ENCODE data around the gene PI4KA.
"Not testable (repeated sequence)": the region's sequence is repeated elsewhere in the genome, so short reads cannot be mapped to it uniquely, and the experiment has no call there.

PI4KA gene

DNA sequence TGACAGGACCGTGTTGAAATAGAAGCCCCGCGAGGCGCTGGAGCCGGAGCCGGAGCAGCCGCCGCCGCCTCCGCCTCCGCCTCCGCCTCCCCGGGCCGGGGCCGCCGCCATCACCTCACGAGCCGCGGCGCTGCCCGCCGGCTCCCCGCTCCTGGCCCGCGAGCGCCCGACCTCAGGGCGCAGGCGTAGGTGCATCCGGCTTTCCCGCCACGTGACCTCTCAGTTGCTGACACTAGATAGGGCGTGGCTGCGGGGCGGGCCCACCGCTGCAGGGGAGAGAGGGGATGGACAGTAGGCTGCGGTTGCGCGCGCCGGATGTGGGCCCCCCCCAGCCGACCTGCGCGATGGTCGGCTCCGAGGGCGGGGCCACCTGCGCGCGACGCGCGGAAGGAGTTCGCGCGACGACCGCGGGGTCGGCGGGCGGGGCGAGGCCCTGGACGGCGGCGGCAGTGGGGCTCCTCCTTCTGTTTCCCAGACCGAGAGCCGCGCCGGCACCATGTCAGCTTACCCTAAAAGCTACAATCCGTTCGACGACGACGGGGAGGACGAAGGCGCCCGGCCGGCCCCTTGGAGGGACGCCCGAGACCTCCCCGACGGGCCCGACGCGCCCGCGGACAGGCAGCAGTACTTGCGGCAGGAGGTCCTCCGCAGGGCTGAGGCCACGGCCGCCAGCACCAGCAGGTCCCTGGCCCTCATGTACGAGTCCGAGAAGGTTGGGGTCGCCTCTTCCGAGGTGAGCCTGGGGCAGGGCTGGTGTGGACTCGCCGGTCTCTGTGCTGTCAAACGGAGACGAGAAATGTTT is at the start of gene PI4KA, which contains the start of gene SNAP29:
Gene PI4KA, minus strand, starts transcription at position 197 of the 802 bp plus-strand sequence. Its CDS starts 86 bp downstream, at position 111.
Gene SNAP29, plus strand, starts transcription at position 393 of the 802 bp plus-strand sequence. Its CDS starts 104 bp downstream, at position 497.
- DNase-seq (ENCODE audit: low read depth): peak; percentile 98

DNA sequence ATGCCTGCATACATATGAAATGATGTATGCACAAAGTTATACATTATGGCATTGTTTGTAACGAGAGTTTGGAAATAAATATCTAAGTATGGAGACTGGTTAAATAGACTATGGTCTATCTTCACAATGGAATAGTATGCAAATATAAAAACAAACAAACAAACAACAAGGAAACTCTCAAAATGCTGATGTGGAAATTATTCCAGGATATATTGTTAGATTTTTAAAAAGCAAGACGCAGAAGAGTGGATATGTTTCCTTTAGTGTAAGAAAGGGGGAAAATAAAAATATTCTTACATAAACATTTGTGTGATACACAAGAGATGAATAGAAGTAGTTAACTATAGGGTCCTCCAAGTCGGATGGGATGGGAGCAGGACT is 47.8 kb upstream of the PI4KA start:
- no peak for DNase-seq (ENCODE audit: low read depth)

DNA sequence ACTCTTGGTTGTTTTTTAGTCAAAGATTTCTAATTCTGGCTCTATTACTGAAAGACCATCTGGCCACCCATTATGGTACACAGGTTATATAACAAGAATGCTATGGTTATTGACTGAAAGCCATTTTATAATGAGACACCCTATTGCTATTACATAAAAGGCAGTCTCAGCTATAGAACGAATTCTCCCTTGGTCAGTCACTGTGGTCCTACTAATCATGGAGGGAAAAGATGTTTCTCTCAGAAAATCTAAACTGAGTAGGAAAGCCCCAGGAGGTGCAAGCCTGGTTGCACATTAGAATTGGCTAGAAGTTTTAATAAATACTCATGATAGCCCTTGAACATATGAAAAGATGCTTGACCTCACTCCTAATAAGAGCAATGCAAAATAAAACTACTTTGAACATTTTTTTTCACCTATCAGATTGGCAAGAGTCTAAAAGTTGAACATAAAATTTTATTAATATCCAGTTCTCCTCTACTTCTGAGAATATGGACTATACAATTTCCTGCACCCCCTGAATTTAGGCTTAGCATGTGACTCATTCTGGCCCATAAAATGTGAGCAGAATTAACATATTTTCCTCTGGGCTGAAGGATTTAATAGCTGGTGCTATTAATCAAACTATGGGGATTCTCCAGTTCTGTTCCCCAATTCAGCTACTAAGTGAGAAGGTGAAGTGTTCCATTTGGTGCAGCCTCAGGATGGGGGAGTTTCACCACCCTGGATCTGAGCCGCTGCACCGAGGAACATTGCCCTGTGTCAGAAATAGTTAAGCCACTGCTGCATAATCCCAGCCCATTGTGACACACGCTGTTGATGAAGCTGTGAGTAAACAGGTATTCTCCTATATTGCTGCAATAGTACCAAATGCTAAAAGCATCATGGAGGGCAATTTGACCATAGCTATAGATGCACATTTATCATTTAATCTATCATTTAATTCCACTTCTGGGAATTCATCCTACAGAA is 47.1 kb upstream of the PI4KA start:
- no peak for DNase-seq (ENCODE audit: low read depth)

DNA sequence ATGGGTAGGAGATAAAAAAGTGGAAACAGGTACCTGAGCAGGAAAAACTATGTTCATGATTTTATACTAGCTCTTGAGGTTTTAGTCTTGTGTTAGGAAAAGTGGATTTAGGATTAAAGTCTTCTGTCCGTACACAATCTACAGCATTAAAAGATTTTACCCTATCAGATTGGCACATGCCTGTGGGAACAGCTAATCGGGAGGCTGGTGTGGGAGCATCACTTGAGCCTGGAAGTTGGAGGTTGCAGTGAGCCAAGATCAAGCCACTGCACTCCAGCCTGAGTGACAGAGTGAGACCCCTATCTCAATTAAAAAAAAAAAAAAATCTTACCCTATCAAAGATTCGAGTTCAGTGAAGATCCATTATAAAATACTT is 46.4 kb upstream of the PI4KA start:
- no peak for DNase-seq (ENCODE audit: low read depth)

DNA sequence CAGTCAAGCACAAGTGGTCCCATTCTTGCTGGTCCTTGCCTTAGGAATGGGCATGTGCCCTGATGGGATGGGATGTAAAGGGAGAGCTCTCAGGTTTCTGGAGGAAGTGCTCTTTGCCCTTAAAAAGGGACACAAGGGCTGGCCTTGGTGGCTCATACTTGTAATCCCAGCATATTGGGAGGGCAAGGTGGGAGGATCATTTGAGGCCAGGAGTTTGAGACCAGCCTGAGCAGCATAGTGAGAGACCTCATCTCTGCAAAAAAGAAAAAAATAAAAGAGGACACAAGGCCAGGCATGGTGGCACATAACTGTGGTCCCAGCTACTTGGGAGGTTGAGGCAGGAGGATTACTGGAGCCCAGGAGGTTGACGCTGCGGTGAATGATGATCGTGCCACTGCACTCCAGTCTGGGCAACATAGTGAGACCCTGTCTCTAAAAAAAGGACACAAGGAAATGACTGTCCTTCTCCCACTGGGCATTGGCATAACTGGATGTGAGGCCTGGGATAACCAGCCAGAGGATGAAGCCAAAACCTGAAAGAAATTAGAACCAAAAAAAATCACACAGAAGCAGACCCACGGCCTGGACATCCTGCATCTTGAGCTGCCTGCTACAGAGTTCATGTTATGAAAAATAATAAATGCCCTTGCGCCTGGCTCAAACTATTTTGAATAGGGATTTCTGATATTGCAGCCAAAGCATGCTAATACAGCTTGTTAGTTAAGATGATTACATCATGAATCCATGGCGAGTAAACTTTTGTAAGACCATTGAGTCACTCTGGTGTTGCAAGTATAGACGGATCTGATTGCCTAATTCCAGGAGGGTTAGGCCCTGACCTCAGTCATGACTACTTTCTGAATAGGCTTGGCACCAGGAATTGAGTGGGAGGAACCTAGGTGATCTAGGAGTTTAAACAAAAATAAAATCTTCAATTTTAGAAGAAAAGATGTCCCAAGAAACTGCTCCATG is 45.7 kb upstream of the PI4KA start:
- no peak for DNase-seq (ENCODE audit: low read depth)

DNA sequence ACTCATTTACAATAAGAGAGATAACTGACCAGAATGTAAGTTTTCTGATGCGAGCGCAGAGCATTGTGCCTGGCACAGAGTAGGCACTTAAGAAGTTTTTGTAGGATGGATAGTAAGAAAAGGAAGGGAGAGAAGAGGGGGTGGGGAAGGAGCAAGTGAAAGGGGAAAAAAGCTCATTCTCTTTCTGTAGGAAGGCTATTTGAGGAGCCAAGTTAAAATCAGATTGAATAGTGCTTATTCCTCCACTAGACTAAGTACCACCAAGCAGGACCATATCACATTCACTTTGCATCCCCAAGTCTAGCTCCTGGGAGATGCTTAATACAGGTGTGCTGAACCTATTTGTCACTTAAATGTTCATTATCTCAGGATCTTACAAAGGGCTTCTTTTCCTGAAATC is 44.5 kb upstream of the PI4KA start:
- DNase-seq (ENCODE audit: low read depth): no peak

DNA sequence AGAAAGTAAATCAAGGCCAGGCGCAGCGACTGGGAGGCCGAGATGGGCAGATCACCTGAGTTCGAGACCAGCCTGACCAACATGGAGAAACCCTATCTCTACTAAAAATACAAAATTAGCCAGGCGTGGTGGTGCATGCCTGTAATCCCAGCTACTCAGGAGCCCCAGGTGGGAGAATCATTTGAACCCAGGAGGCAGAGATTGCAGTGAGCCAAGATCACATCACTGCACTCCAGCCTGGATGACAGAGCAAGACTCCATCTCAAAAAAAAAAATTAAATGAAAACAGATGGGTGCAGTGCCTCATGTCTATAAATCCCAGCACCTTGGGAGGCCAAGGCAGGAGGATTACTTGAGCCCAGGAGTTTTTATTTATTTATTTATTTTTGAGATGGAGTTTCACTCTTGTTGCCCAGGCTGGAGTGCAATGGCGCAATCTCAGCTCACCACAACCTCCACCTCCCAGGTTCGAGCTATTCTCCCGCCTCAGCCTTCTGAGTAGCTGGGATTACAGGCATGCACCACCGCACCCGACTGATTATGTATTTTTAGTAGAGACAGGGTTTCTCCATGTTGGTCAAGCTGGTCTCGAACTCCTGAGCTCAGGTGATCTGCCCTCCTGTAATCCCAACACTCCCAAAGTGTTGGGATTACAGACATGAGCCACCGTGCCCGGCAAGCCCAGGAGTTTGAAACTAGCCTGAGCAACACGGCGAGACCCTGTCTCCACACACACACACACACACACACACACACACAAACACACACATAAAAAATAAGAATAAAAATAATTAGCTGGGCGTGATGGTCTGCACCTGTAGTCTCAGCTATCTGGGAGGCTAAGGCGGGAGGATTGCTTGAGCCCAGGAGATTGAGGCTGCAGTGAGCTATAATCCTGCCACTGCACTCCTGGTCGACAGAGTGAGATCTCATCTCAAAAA is 42.8 kb upstream of the PI4KA start:
- not testable (repeated sequence) for DNase-seq (ENCODE audit: low read depth)

DNA sequence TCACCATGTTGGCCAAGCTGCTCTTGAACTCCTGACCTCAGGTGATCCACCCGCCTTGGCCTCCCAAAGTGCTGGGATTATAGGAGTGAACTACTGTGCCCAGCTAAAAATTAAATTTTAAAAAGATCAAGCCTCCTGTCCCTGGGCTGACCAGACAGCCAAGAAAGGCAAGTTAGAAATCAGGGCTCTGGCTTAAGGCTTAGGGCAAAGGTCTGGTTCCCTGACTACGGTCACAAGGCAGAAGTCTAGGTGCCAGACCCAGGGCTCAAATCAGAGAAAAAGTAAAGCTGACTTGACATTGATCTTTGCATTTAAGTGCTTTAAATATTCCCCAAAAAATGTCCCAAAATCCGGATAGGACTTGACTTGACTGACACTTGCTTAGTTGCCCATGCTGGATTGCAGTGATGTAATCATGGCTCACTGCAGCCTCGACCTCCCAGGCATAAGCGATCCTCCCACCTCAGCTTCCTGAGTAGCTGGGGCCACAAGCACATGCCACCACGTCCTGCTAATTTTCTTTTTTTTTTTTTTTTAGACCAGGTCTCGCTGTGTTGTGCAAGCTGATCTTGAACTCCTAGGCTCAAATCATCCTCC is 41.3 kb upstream of the PI4KA start:
- no peak for DNase-seq (ENCODE audit: low read depth)

DNA sequence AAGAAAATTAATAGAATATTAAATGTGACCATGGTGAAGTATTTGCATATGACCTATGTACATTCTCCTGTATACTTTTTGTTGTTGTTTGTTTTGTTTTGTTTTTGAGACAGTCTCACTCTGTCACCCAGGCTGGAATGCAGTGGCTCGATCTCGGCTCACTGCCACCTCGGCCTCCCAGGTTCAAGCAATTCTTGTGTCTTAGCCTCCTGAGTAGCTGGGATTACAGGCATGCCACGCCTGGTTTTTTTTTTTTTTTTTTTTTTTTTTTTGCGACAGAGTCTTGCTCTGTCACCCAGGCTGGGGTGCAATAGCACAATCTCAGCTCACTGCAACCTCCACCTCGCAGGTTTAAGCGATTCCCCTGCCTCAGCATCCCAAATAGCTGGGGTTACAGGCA is 39.1 kb upstream of the PI4KA start:
- not testable (repeated sequence) for DNase-seq (ENCODE audit: low read depth)

DNA sequence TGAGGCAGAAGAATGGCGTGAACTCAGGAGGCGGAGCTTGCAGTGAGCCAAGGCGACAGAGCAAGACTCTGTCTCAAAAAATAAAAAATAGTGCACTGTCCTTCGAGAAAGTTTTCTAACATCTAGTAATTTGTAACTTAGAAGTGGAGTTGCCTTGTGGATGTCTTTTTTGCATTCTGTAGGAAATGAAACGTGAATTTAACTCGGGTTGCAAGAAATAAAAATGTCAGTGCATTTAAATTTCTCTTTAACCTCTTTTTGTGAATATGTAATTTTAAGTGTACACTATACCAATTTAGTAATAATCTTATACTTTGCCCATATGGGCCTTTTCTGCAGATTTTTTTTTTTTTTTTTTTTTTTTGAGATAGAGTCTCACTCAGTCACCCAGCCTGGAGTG is 32.4 kb upstream of the PI4KA start:
- no peak for DNase-seq (ENCODE audit: low read depth)

DNA sequence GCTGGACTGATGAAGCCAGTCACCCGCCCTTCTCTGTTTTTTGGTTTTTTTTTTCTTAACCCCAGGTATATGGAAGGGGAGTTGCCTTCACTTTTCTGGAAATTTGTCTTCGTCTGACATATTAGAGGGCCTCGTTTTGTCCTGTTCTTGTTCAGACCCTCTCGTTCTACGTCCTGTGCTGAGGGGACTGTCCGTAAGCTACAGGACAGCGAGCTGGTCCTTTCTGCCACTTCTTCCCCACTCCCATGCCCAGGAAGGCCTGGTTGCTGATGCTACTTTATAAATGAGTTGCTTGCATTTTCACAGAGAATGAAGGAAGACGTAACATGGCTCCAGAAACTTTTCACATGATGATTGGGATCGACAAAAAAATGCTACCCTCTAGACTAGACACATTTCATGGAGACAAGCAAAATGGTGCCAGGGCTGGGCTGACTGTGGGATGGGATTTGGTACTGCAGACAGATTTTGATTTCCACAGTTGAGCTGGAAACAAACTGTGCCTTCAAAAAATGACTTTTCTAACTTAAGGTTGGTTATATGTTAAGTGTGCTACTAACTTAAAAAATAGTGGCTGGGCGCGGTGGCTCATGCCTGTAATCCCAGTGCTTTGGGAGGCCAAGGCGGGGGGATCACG is 31.4 kb upstream of the PI4KA start:
- no peak for DNase-seq (ENCODE audit: low read depth)

DNA sequence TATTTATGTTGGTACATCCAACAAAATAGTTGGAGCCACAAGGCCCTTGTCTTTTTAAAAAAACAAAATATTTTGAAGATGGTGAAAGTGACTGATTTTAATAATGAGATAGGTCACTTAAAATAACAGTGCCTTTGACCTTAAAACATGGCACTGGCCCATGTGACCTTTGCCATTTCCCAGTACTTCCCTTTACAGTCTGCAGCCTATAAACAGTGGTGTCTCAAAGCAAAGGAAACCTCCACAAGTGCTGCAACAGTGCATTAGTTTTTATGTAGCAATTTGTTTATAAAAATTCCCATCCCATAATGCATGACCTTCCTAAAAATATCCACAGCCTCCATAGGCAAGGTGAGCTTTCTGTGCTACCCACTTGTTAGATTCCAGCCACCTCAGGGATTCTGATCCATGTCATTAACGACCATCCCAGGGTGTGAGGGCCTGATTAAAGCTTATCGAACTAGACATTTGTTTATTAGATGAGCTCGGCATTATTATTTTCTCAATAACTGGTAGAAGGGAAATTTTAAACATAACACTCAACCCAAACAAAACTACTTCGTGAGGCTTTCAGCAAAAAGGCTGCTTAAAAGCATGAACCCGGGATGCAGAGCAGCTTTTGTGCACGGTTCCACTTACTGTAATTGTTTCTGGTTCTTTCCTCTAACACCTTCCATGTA is 30.6 kb upstream of the PI4KA start:
- DNase-seq (ENCODE audit: low read depth): no peak

DNA sequence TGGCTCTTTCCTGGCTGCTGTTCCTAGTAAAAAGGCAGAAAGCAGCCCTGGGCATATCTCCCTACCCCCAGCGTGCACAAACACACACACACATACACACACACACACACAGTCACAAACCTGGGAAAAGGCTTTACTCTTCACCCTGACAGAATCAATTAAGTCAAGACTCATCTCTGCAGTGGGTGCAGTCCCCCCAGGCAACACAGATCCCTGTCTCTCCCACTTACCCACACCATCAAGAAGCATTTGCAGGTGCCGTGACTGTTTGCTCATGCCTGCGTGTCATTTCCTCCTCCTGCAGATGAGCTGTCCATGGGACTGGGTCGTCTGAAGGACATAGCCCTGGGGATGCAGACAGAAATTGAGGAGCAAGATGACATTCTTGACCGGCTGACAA is 28.8 kb upstream of the PI4KA start:
- no peak for DNase-seq (ENCODE audit: low read depth)

DNA sequence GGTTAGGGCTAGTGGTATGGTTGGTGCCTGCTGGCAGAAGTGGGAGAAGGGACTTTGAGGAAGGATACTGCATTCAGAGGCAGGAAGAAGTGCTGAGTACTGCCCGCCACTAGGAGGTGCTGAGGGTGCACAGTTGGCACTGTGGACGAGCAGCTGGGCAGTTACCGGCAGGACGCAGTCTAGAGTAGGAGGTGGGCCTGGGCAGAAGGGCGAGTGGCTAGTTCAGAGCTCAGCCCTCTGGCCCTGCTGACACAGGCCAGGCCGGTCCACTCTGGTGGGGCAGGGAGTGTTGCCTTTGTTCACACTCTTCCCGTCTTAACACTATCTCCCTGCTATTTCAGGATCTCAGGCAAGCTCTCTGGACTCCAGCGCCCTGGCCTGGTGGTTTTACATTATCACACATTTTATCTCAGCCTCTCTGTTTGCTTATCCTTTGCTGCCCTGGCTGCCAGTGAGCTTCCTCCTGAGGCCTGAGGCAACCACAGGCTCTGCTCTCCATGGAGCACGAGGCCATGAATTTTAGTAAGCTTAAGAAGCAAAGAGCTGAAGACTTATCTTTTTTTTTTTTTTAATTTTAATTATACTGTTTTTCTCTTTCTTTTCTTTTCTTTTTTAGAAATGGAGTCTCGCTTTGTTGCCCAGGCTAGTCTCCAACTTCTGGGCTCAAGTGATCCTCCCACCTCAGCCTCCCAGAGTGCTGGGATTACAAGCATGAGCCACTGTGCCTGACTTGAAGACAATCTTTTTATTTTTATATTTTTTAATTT is 27.1 kb upstream of the PI4KA start:
- DNase-seq (ENCODE audit: low read depth): no peak

DNA sequence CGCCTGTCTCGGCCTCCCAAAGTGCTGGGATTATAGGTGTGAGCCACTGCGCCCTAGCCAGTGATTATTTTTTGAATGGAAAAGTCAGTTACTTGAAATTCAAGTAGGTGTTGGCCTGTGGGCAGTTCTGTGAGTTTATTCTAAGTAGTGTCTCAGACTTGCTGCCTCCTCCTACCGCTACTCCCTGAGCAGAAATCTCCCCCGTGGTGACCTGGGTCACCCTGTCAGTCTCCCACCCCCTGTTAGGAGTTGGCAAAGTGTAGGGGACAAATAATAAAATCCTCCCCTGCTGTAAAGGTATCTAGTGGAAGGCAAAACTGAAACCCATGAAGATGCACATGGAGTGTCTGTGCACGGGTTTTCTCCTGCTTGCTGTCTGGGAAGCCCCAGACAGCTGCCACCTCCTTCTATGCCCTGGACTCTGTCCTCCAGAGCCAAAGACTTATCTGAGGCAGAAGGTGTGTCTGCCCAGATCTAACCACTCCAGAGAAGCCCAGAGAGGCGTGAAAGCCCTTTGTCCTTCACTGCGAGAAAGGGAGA is 26.5 kb upstream of the PI4KA start:
- DNase-seq (ENCODE audit: low read depth): no peak

DNA sequence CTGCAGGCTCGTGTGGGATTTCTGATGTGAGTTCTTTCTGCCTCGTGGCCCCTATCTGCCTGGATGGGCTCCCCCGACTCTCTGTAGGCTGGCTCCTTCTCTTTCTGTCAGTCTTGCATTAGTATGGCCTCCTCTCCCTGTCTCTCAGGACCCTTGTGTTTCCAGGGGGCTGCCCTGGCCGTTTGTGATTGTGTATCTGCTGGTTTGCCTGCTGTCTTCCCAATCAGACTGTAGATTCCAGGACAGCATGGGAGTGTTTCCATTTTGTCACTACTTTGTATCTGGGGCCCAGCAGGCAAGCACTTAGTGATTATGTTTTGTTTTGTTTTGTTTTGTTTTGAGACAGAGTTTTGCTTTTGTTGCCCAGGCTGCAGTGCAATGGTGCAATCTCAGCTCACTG is 25.8 kb upstream of the PI4KA start:
- DNase-seq (ENCODE audit: low read depth): no peak

DNA sequence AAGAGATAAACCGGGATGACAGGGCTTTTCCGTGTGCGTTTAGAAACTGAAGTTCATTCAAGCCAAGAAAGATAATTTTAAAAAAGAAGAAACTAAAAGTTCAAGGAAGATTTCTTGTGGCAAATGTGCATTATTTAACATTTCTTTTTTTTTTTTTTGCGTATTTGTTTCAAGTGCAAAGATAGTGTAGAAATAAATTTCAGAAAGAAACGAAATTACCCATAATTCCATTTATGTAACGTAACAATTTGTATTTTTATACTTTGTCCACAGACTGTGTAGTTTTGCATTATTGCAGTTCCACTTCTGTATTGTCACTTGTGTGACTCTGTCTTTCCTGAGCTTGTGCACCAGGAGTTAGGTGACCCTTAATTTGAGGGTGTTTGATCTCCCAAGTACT is 24.2 kb upstream of the PI4KA start:
- DNase-seq (ENCODE audit: low read depth): no peak
